GM04504 (cell line): ENCODE measurements around the gene IRF2BP1.
"Not testable (repeated sequence)": the region's sequence is repeated elsewhere in the genome, so short reads cannot be mapped to it uniquely, and the experiment has no call there.

Experiments used
- DNase-seq: peaks from one replicate; pipeline ENCODE4 v3.0.0-alpha.2; 2012; ENCODE audit warnings: low read depth

Gene IRF2BP1

DNA sequence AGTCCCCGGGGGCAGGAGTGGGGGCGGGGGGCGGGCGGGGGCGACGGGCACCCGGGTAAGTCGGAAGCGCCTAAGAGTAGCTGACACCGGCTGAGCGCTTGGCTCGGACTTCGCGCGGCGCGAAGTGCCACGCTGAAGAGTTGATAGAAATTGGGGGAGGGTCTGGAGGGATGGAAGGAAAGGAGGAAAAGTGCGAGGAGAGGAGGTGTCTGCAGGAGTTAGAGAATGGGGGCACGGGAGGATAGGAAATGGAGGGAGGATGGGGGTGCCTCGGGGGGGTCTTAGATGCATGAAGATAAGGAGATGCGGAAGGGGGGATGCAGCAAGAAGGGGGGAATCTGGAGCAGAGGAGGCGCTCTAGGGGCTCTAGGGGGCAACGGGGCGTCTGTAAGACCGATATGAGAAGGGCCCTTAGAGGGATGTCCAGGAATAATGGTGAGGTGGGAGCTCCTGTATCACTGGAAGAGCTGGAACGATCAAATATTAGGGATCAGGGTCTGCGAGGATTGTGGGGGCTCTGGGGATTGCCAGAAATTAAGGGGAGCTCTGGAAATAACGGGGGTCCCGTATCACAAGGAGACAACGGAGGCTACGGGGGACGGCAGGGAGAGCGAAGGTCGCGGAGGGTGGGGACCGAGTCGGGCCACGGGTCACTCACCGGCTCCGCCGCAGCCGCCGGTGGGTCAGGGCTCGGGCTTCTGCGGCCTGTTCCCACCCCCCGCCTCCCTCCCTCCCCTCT lies 16.1 kb upstream of the IRF2BP1 start, which contains the start of gene MYPOP:
TSS of gene MYPOP (minus strand) at position 702 of the 739 bp plus-strand sequence. CDS start 840 bp downstream, outside the sequence.
- no peak for DNase-seq

GRCh38 chr19:45901432-45901911 lies 15.5 kb upstream of the IRF2BP1 start:
- no peak for DNase-seq

DNA sequence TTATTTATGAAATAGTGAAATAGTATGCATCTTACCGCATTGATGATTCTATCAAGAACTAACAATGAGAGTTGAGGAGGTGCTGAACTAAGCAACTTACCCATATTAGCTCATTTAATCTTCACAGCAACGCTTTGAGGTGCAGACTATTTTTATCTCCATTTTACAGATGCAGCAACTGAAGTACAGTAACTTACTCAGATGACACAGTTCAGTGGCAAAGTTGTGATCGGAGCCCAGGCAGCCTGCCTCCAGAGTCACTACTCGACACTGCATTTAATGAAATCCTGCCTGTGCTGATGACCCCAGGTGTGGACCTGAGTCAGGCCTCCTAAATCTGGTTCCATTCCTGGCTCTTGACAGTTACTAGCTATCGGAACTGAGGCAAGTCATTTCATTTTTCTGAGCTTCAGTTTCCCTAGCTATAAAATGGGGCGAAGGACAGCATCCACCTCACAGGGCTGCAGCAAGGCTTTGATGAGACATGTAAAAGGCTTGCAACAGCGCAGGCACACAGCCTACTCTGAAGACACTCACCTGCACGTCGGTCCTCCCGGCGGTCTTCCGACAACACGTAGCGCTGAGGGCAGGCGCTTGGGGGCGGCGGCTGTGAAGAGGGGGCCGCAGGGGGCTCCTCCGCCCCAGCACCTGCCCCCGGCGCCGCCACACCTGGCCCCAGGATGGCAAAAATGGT lies 14.9 kb upstream of the IRF2BP1 start:
- DNase-seq = no peak

DNA sequence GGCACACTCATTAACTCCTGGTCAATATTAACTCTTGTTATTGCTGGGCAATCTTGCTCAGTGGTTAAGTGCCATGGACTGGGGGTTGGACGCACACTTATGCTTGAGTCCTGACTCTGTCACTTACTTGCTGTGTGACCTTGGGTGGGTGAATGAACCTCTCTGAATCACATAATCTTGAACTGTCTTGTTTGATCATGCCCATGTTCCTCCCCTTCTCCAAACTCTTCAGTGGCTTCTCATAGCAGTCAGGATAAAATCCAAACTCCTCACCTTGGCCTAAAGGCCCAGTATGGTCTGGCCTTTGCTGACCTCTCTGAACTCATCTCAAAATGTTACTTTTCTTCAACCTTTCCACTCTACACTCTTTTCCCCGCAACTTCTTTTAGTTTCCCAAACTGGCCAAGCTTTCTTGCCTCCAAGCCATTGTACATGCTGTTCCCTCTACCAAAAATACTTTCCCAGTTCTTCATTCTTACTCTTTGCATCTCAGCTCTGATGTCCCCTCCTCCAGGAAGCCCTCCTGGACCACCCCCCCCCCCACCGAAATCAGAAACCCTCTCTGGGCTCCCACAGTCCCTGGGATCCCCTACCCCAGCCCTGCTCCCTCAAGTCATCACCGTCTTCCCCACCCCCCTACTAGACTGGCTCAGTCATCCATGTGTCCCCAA lies 14.1 kb upstream of the IRF2BP1 start:
- no peak for DNase-seq

DNA sequence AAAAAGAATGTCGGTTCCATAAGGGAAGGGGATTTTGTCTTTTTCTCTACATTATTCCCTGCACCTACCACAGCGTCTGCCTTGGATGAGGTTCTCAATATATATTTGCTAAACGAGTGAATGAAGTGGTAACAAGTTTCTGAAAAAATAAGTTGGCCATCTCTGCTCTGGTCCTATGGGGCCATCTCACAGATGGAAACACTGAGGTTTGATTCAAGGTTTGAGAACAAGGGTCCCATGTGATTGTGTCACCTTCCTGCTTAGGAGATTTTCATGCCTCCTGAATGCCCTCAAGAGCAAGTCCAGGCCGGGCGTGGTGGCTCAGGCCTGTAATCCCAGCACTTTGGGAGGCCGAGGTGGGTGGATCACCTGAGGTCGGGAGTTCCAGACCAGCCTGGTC lies 13.3 kb upstream of the IRF2BP1 start:
- DNase-seq = no peak

GRCh38 chr19:45897261-45897812 lies 11.4 kb upstream of the IRF2BP1 start:
- no peak for DNase-seq

DNA sequence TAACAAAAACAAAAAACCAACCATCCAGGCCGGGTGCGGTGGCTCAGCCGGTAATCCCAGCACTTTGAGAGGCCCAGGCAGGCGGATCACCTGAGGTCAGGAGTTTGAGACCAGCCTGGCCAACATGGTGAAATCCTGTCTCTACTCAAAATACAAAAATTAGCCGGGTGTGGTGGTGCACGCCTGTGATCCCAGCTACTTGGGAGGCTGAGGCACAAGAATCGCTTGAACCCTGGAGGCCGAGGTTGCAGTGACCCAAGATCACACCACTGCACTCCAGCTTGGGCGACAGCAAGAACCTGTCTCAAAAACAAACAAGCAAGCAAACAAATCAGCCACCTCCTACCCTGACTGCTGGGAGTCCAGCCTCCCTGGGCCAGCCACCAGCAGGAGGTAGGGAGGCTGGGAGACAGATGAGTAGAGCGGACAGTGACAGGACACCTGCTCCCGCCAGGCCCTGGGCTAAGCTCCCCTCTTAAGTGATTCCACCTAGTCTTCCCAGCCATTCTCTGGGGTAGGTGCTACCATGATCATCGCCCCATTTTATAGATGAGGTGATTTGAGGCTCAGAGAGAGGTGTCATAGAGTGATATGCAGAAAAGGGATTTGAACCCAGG lies 10.2 kb upstream of the IRF2BP1 start:
- not testable (repeated sequence) for DNase-seq

DNA sequence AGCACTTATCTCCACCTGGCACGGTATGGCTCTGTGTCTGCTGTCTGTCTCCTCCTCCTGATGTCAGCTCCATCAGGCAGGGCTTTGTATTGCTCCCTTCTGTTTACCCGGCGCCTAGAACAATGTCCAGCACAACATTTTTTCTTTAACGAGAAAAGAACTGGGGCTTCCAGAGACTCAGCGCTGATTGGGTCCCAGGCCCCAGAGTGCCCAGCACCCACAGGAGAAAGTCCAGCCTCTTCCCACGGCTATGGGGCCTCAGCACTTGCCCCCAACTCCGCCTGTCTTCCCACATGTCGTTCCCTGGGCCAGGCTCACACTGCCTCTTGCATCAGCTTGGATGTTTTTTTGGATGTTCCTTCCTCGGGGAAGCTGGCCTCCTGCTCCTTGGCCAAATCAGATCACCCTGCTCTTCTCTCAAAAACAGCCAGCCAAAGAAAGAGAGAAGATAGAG lies 9.6 kb upstream of the IRF2BP1 start:
- no peak for DNase-seq

- DNase-seq = no peak
Measured at GRCh38 chr19:45890877-45891276, 4.9 kb upstream of the IRF2BP1 start.

- DNase-seq = no peak
Measured at GRCh38 chr19:45889210-45889885, 3.4 kb upstream of the IRF2BP1 start.

DNA sequence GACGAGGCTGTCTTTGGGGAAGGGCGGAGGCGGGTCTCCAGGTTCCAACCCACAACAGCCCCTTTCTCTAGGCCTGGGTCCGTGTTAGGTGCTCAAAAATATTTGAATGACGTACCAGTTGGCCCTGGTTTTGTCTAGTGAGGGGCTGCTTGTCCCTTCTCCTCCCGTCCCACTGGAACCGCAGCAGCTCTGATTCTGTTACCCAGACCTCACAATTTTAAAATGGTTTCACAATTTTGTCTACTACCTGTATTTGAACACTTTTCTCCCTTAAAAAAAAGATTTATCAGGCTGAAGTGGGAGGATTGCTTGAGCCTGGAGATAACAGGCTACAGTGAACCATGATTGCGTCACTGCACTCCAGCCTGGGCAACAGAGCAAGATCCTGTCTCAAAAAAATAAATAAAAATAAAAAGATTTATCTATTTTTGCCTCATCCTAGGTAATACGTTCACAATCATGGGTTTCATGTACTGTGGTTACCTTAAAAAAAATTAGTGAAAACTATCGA lies 1.3 kb upstream of the IRF2BP1 start:
- no peak for DNase-seq

DNA sequence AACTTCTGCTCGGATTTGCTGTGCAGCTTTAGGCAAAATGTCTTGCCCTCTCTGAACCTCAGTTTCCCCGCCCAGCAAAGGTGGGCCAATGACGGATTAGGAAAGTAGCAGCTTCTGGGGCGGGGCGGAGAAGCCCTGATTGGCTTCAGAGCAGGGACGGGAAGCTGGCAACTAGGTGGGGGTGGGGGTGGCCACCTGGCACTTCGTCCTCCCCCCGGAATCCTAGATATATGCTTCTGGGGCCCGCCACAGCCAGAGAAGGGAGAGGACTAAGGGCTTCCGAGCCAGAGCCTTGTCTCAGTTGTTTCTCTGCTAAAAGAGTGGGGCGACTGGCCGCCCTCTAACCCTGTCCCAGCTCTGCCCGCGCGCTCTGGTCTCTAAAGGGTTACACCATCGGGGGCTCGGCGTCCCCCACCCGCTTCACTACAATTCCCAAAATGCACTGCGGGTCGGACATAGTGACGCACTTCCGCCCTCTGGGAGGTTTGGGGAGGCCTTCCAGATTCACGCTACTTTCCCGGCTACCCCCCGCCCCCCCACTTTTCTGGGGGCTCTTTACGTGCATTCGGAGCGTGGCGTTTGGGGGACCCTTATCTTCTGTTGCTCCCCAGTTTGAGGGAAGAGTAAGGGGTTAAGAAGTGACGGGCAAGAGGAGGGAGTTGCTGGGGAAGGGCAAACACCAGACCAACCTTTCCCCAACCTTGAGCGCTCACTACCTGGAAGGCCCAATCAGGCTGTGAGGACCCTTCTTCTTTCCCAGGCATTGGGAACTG lies 672 bp upstream of the IRF2BP1 start:
- peak; percentile 89 for DNase-seq

DNA sequence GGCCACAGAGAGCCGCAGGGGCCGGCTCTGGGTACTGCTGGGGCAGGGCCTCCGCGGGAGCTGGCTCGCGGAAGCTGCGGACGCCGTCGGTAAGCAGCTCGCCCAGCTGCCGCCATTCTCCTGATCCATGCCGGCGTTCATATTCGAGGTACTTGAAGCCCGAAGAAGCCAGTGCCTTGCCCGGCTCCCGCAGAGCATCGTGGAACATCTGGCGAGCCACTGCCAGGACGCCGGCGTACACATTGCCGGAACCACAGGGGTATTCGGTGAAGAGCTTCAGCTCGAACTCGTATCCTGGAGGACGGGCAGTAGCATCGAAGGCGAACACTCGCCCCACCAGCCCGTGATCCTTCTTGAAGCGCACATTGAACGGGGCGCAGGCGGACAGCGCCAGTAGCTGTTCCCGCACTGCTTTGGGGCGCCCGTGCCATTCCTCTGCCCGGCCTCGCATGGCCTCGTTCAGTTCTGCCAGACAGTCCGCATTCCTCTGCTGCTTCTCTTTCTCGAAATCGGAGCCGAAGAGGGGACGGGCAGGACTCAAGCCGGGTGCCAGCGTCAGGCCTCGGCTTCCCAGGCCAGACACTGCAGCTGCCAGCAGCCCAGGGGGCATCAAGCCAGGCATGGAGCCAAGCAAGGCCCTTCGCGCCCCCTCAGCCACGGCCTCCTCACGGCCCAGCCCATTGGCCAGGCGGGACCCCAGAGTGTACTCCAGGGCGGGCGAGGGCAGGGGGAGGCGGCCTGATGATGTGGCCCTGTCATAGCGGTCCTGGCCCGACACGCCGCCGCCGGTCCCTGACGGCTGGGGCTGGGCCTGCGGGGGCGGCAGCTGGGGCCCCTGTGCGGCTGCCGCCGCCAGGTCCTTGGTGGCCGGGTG lies 1.0 kb downstream of the IRF2BP1 start:
- no peak for DNase-seq

- no peak for DNase-seq
Measured at GRCh38 chr19:45883881-45884681, 1.9 kb downstream of the IRF2BP1 start.

- DNase-seq = no peak
Measured at GRCh38 chr19:45883586-45883880, 2.4 kb downstream of the IRF2BP1 start.

GRCh38 chr19:45882652-45883585 lies 3.0 kb downstream of the IRF2BP1 start:
- peak; percentile 50 for DNase-seq

DNA sequence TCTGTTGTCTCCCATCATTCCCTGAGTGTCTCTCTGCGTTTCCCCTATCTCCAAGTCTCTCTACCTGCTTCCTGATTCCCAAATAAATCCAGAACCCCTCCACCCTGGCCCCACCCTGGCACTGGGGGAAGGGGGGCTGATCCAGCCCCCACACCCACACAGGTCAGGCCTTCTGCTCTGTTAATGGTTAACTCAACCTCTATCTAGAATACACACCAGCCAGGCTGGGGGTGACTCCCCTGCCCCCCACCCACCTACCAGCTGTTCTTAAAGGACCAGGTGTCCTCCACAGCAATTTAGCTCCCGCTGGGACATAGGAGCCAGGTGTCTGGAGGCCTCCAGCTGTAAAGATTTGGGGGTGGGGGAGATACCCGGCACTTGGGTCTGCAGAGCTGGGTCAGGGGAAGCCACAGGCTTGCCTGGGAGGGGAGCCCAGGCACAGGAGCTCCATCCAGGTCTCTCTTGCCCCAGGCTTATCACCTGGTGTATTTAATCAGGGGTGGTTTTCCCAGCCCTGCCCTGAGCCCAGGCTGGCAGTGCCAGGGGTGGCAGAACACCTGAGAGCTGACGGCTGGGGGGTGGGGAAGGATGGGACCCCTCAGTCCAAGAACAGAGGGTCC lies 3.9 kb downstream of the IRF2BP1 start:
- no peak for DNase-seq
